ENCODE measurements around the gene ALX4.

GRCh38 chr11:44321059-44321458 is 11.1 kb upstream of the ALX4 start:
- TF ChIP-seq CTCF (conservative IDR thresholded peaks at IDR 0.05; ENCODE audit: low read depth in 2 of 2) = no peak
- no peak for TF ChIP-seq POLR2AphosphoS5 (IDR thresholded peaks at IDR 0.05; ENCODE audit: low read depth)
- TF ChIP-seq EZH2phosphoT487 (IDR thresholded peaks at IDR 0.05; ENCODE audit: unreplicated experiment) = no peak
- TF ChIP-seq, protein P1, sequence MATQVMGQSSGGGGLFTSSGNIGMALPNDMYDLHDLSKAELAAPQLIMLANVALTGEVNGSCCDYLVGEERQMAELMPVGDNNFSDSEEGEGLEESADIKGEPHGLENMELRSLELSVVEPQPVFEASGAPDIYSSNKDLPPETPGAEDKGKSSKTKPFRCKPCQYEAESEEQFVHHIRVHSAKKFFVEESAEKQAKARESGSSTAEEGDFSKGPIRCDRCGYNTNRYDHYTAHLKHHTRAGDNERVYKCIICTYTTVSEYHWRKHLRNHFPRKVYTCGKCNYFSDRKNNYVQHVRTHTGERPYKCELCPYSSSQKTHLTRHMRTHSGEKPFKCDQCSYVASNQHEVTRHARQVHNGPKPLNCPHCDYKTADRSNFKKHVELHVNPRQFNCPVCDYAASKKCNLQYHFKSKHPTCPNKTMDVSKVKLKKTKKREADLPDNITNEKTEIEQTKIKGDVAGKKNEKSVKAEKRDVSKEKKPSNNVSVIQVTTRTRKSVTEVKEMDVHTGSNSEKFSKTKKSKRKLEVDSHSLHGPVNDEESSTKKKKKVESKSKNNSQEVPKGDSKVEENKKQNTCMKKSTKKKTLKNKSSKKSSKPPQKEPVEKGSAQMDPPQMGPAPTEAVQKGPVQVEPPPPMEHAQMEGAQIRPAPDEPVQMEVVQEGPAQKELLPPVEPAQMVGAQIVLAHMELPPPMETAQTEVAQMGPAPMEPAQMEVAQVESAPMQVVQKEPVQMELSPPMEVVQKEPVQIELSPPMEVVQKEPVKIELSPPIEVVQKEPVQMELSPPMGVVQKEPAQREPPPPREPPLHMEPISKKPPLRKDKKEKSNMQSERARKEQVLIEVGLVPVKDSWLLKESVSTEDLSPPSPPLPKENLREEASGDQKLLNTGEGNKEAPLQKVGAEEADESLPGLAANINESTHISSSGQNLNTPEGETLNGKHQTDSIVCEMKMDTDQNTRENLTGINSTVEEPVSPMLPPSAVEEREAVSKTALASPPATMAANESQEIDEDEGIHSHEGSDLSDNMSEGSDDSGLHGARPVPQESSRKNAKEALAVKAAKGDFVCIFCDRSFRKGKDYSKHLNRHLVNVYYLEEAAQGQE (IDR thresholded peaks at IDR 0.05; ENCODE audit: unreplicated experiment) = no peak
- peak; percentile 72 for TF ChIP-seq EZH2 (IDR thresholded peaks at IDR 0.05; ENCODE audit: low read depth, unreplicated experiment)
- no peak for TF ChIP-seq ZNF331 (CRISPR knock-in tag; IDR thresholded peaks at IDR 0.05; ENCODE audit: low read depth)
- TF ChIP-seq ZNF114 (CRISPR knock-in tag; IDR thresholded peaks at IDR 0.05) = no peak
- TF ChIP-seq CREB1 (CRISPR knock-in tag; IDR thresholded peaks at IDR 0.05; ENCODE audit: low read depth) = no peak
- no peak for TF ChIP-seq ETS1 (IDR thresholded peaks at IDR 0.05)
- TF ChIP-seq NANOG (IDR thresholded peaks at IDR 0.05; ENCODE audit: borderline replicate concordance) = no peak
- no peak for TF ChIP-seq JUNB (IDR thresholded peaks at IDR 0.05; ENCODE audit: unreplicated experiment)

Data from GM23338 (cell line).